ENCODE data around the gene RAB4A. TPM values are rescaled to one million over a fixed set of nuclear protein-coding genes. Genes with fewer than 3 reads are reported as not detected.

RAB4A gene
- total and polyA plus RNA-seq, 2 of the 8 experiments (the other 6 are each of a cell fraction or from before 2014, with no cell fraction given): 13.3 to 68.8 TPM

DNA sequence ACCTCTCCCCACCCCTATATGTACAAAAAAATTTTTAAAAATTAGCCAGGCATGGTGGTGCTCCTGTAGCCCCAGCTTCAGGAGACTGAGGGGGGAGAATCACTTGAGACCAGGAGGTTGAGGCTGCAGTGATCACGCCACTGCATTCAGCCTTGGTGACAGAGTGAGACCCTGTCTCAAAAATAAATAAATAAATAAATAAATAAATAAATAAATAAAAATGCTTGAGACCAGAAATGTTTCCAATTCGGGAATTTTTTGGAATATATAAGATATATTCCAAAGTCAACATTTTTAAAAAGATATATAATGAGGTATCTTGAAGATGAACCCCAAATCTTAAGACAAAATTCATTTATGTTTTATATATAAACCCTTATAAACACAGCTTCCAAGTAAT is 42.4 kb upstream of the RAB4A start:
- no peak overlapping the region for H3K56ac ChIP-seq (replicated peaks; ENCODE audit: insufficient read length, low read depth, low read length)
- peaks cover 22 to 43% (median 31%) of the 10 kb centered on the region in 4 experiments for H3K4me1 ChIP-seq (replicated peaks in 1 of 4; ENCODE audit: control insufficient read depth in 3 of 4, insufficient read depth in 4 of 4, low read length in 3 of 4)
- no peaks in the 10 kb centered on the region for H3K36me3 ChIP-seq (ENCODE audit: control insufficient read depth in 2 of 4, insufficient read depth in 4 of 4, low read length in 3 of 4)
- H4K91ac ChIP-seq (replicated peaks; ENCODE audit: insufficient read length, low read length): no peak overlapping the region
- H3K9ac ChIP-seq (replicated peaks in 1 of 4; ENCODE audit: extremely low read depth in 1 of 4, low read depth in 3 of 4, low read length in 3 of 4): no peak overlapping the region
- peak overlapping the region; percentile 66; the same call in 1 of the 2 replicates for H3K18ac ChIP-seq (ENCODE audit: extremely low read depth, low read length)
- H2BK20ac ChIP-seq (ENCODE audit: low read length): no peak overlapping the region
- H3K4me3 ChIP-seq (ENCODE audit: extremely low read depth in 1 of 4, insufficient read depth in 2 of 4, low read depth in 3 of 4, low read length in 4 of 4): peak overlapping the region in 1 of 4 experiments; percentile 33; a peak in 1 of 8 replicates
- peak overlapping the region; percentile 84; the same call in 1 of the 2 replicates for H2AK5ac ChIP-seq (ENCODE audit: low read depth, low read length)
- no peak overlapping the region for H2BK15ac ChIP-seq (ENCODE audit: low read length)
- no peak overlapping the region for H2AFZ ChIP-seq (ENCODE audit: low read length)
- DNase-seq (ENCODE audit: low read depth in 1 of 2, low spot score in 2 of 2): no peak
- no peak overlapping the region for H4K5ac ChIP-seq (ENCODE audit: insufficient read length, low read depth, low read length)
- no peak overlapping the region for H2BK120ac ChIP-seq (replicated peaks; ENCODE audit: low read depth, low read length)
- H3K27ac ChIP-seq (ENCODE audit: low read depth, low read length): no peak overlapping the region
- no peaks in the 10 kb centered on the region for H3K79me2 ChIP-seq (ENCODE audit: control insufficient read depth in 1 of 2, insufficient read depth in 2 of 2, low read length in 2 of 2)
- H3K79me1 ChIP-seq (ENCODE audit: low read depth, low read length): no peaks in the 10 kb centered on the region
- H4K20me1 ChIP-seq (replicated peaks in 1 of 2; ENCODE audit: control insufficient read depth in 1 of 2, insufficient read depth in 2 of 2, low read length in 2 of 2): no peaks in the 10 kb centered on the region
- POLR2A ChIA-PET (ENCODE audit: partially characterized antibody): interaction anchor here (1.0 to 1.8 kb wide), 4 partner anchors 18 to 280 kb away, joined by 3 to 7 read pairs (median 4); partner anchors contain the start of gene NUP133
- 85% methylated on average over 2 of the region's 2 CpGs; no CpG with 5 or more reads in 1 of the 2 experiments for WGBS, 2 experiments (ENCODE audit: extremely low coverage in 1 of 2, insufficient coverage in 1 of 2, insufficient read length in 1 of 2, insufficient replicate concordance in 2 of 2, low coverage in 1 of 2, low lambda C conversion rate in 2 of 2, missing lambda C conversion rate in 1 of 2)
- peak overlapping the region in 1 of 2 experiments; percentile 59; a peak in 1 of 4 replicates for H3K4me2 ChIP-seq (ENCODE audit: insufficient read depth in 1 of 2, low read depth in 2 of 2, low read length in 2 of 2)
- no peak for FAIRE-seq
- H3K23ac ChIP-seq (ENCODE audit: insufficient read length): no peak overlapping the region
- no peak overlapping the region for H2BK12ac ChIP-seq (ENCODE audit: low read depth, low read length)
- H4K8ac ChIP-seq (ENCODE audit: extremely low read depth, insufficient read depth, low read length): no peak overlapping the region
- H3K14ac ChIP-seq (ENCODE audit: insufficient read length): no peak overlapping the region
- H3K23me2 ChIP-seq (ENCODE audit: low read depth, low read length): no peaks in the 10 kb centered on the region
- H3K27me3 ChIP-seq (replicated peaks in 1 of 4; ENCODE audit: control insufficient read depth in 3 of 4, extremely low read depth in 1 of 4, insufficient read depth in 3 of 4, low read length in 3 of 4): no peaks in the 10 kb centered on the region
- no peaks in the 10 kb centered on the region for H3K9me3 ChIP-seq (ENCODE audit: insufficient read depth in 2 of 2, low read depth in 1 of 2, low read length in 1 of 2)
- H2BK5ac ChIP-seq (ENCODE audit: low read depth, low read length): 0 out of 2 replicates have a peak overlapping the region, but pooled peaks have one; percentile 7
- CTCF ChIA-PET (ENCODE audit: partially characterized antibody): interaction anchor here (0.8 to 5.7 kb wide), 24 partner anchors 11 to 544 kb away, joined by 3 to 43 read pairs (median 4); partner anchors contain the start of gene RHOU
- H3K4ac ChIP-seq (replicated peaks; ENCODE audit: insufficient read length, low read depth, low read length): no peak overlapping the region
- TF ChIP-seq CTCF (IDR thresholded peaks at IDR 0.05; ENCODE audit: control extremely low read depth in 1 of 3, insufficient read depth in 1 of 3, low read depth in 1 of 3, low read length in 3 of 3): no peak
- TF ChIP-seq RNF2 (IDR thresholded peaks at IDR 0.05; ENCODE audit: borderline replicate concordance, low read depth, low read length, missing control alignments, poor library complexity, severe bottlenecking): no peak
- TF ChIP-seq, protein P1, sequence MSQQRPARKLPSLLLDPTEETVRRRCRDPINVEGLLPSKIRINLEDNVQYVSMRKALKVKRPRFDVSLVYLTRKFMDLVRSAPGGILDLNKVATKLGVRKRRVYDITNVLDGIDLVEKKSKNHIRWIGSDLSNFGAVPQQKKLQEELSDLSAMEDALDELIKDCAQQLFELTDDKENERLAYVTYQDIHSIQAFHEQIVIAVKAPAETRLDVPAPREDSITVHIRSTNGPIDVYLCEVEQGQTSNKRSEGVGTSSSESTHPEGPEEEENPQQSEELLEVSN (IDR thresholded peaks at IDR 0.05): no peak
- TF ChIP-seq SP1 (IDR thresholded peaks at IDR 0.05; ENCODE audit: low read depth, low read length): no peak
- TF ChIP-seq GABPA (IDR thresholded peaks at IDR 0.05; ENCODE audit: borderline replicate concordance, insufficient read depth, low read length): no peak
- TF ChIP-seq CEBPB (IDR thresholded peaks at IDR 0.05; ENCODE audit: low read depth, low read length): no peak
- no peak for TF ChIP-seq EP300 (IDR thresholded peaks at IDR 0.05; ENCODE audit: borderline replicate concordance in 1 of 2, low read depth in 2 of 2, low read length in 2 of 2)
- no peak for TF ChIP-seq YY1 (IDR thresholded peaks at IDR 0.05; ENCODE audit: low read depth, low read length)
- no peak for TF ChIP-seq HDAC6 (IDR thresholded peaks at IDR 0.05; ENCODE audit: low read depth, low read length)
